Measurements from ENCODE around the gene KRAS. TPM values are rescaled to one million over a fixed set of nuclear protein-coding genes. Genes with fewer than 3 reads are reported as not detected.

Gene KRAS
- total RNA-seq, 3 donors from 2014 or later, result 10.6 to 15.7 (median 14.3) TPM

- Histone ChIP-seq H3K4me3 (no peak overlapping the region), H3K36me3 (no peaks in the 10 kb centered on the region), H3K27ac (no peak overlapping the region), H3K9me3 (peaks cover 0 to 6% of the 10 kb centered on the region in 2 donors), H3K4me1 (no peaks in the 10 kb centered on the region), H3K27me3 (no peaks in the 10 kb centered on the region)
- intact Hi-C loops (cut with DNase I; ENCODE audit: low total_unique reads), result no loop called here
- no peak for DNase-seq (ENCODE audit: low spot score in 2 of 2)
- TF ChIP-seq, protein P1, sequence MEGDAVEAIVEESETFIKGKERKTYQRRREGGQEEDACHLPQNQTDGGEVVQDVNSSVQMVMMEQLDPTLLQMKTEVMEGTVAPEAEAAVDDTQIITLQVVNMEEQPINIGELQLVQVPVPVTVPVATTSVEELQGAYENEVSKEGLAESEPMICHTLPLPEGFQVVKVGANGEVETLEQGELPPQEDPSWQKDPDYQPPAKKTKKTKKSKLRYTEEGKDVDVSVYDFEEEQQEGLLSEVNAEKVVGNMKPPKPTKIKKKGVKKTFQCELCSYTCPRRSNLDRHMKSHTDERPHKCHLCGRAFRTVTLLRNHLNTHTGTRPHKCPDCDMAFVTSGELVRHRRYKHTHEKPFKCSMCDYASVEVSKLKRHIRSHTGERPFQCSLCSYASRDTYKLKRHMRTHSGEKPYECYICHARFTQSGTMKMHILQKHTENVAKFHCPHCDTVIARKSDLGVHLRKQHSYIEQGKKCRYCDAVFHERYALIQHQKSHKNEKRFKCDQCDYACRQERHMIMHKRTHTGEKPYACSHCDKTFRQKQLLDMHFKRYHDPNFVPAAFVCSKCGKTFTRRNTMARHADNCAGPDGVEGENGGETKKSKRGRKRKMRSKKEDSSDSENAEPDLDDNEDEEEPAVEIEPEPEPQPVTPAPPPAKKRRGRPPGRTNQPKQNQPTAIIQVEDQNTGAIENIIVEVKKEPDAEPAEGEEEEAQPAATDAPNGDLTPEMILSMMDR (IDR thresholded peaks at IDR 0.05), result no peak
- TF ChIP-seq POLR2AphosphoS5 (IDR thresholded peaks at IDR 0.05) (no peak), POLR2A (IDR thresholded peaks at IDR 0.05) (no peak)
Measured at GRCh38 chr12:25287610-25288009, 36.9 kb upstream of the KRAS start.

GRCh38 chr12:25286837-25287236 lies 36.1 kb upstream of the KRAS start:
- DNase-seq (ENCODE audit: low spot score in 2 of 2), result no peak
- H3K27ac ChIP-seq, result no peak overlapping the region
- no peaks in the 10 kb centered on the region for H3K4me1 ChIP-seq
- H3K9me3 ChIP-seq, result peaks cover 0 to 6% of the 10 kb centered on the region in 2 donors
- H3K36me3 ChIP-seq, result no peaks in the 10 kb centered on the region
- no peak for TF ChIP-seq POLR2AphosphoS5 (IDR thresholded peaks at IDR 0.05)
- TF ChIP-seq POLR2A (IDR thresholded peaks at IDR 0.05), result no peak
- TF ChIP-seq, protein P1 (IDR thresholded peaks at IDR 0.05), result no peak
- intact Hi-C loops (cut with DNase I; ENCODE audit: low total_unique reads), result no loop called here
- H3K27me3 ChIP-seq, result no peaks in the 10 kb centered on the region
- H3K4me3 ChIP-seq, result no peak overlapping the region

GRCh38 chr12:25284024-25284423 lies 33.3 kb upstream of the KRAS start:
- H3K27ac ChIP-seq, result no peak overlapping the region
- no peaks in the 10 kb centered on the region for H3K4me1 ChIP-seq
- H3K36me3 ChIP-seq, result no peaks in the 10 kb centered on the region
- DNase-seq (ENCODE audit: low spot score in 2 of 2), result no peak
- no peaks in the 10 kb centered on the region for H3K9me3 ChIP-seq
- intact Hi-C loops (cut with DNase I; ENCODE audit: low total_unique reads), result no loop called here
- H3K4me3 ChIP-seq, result no peak overlapping the region
- no peaks in the 10 kb centered on the region for H3K27me3 ChIP-seq
- TF ChIP-seq POLR2AphosphoS5 (IDR thresholded peaks at IDR 0.05) (no peak), POLR2A (IDR thresholded peaks at IDR 0.05) (no peak)
- TF ChIP-seq, protein P1 (IDR thresholded peaks at IDR 0.05), result no peak

DNA sequence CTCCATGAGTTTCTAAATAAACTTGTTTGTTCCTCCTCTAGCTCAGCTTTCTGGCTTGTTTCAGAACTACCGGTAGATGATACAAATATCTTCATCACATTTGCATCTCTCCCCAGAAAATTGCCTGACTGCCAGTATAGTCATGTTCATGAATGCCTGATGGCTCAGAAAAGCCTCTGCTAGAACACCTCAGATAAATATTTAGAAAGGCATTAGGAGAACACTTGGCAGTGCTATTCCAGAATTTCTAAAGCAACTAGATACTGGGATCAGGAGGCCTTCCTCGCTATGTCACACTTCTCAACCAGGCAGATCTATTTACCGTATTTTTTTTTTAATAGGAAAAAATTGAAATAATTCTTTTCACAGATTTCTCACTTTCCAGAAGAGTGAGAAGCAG lies 32.3 kb upstream of the KRAS start:
- H3K27ac ChIP-seq, result no peak overlapping the region
- no peaks in the 10 kb centered on the region for H3K9me3 ChIP-seq
- no peak for DNase-seq (ENCODE audit: low spot score in 2 of 2)
- intact Hi-C loops (cut with DNase I; ENCODE audit: low total_unique reads), result no loop called here
- no peaks in the 10 kb centered on the region for H3K36me3 ChIP-seq
- no peaks in the 10 kb centered on the region for H3K27me3 ChIP-seq
- no peak overlapping the region for H3K4me3 ChIP-seq
- H3K4me1 ChIP-seq, result no peaks in the 10 kb centered on the region
- TF ChIP-seq, protein P1 (IDR thresholded peaks at IDR 0.05), result no peak
- TF ChIP-seq POLR2A (IDR thresholded peaks at IDR 0.05), result no peak
- TF ChIP-seq POLR2AphosphoS5 (IDR thresholded peaks at IDR 0.05), result no peak

DNA sequence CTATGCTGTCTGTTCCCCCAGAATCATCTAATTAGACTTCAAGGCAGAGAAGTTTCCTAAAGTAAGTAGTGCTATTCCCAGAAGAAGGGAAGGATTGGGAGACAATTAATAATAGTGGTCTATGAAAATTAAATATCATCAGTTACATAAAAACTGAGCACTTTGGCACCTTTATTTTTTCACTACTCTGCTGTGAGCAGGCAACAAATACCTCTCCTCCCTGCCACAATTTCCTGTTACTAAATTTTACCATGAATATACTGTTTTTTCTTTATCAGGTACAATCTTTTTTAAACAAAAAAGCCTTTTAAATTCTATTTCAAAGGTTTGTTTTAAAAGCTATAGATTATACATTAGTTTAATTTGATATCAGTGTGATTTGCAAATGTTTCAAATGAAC lies 29.4 kb upstream of the KRAS start:
- no peaks in the 10 kb centered on the region for H3K36me3 ChIP-seq
- TF ChIP-seq, protein P1 (IDR thresholded peaks at IDR 0.05), result no peak
- TF ChIP-seq POLR2AphosphoS5 (IDR thresholded peaks at IDR 0.05), result no peak
- TF ChIP-seq POLR2A (IDR thresholded peaks at IDR 0.05), result no peak
- H3K4me3 ChIP-seq, result no peak overlapping the region
- H3K27me3 ChIP-seq, result no peaks in the 10 kb centered on the region
- no peaks in the 10 kb centered on the region for H3K4me1 ChIP-seq
- intact Hi-C loops (cut with DNase I; ENCODE audit: low total_unique reads), result no loop called here
- H3K9me3 ChIP-seq, result no peaks in the 10 kb centered on the region
- no peak overlapping the region for H3K27ac ChIP-seq
- no peak for DNase-seq (ENCODE audit: low spot score in 2 of 2)

All from breast epithelium (tissue), 4 donors.